ENCODE measurements around the gene TRPC1.

GRCh38 chr3:142808103-142808917, 84.5 kb downstream of the TRPC1 start:
- TF ChIP-seq CTCF (IDR thresholded peaks at IDR 0.05; ENCODE audit: borderline replicate concordance, extremely low read depth, low read length, poor library complexity, severe bottlenecking) (no peak), EZH2 (IDR thresholded peaks at IDR 0.05; ENCODE audit: borderline replicate concordance, low read depth, low read length, severe bottlenecking) (no peak)

Data from DND-41 (cell line).